ENCODE results near the gene DLG2. TPM values are rescaled to one million over a fixed set of nuclear protein-coding genes. Genes with fewer than 3 reads are reported as not detected.
A peak's percentile ranks its signal among the peaks of the same experiment; 100 is the strongest.

DLG2 gene
- total RNA-seq, 1 experiment from 2014 or later: 17.5 TPM

DNA sequence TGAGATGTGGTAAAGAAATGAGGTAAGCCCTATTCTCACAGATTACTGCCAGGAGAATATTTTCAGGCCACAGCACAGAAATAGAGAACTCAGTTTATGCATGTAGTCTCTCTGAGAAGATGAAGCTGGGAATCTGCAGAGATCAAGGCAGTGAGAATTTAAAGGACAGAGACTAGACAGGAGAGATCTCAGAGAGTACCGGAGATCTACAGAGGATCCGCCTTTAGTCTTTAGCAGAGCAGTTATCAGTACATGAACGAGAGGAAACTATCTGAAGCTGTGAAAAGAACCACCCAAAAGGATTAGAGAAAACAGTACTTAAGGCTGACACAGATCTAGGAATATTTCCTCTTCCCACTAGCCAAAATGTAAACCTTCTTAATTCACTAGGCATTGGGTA is 101.5 kb downstream of the DLG2 start:
- POLR2A ChIA-PET: no interaction called here
- peaks cover 62% of the 10 kb centered on the region for H3K36me3 Mint-ChIP-seq
- H3K27me3 Mint-ChIP-seq (ENCODE audit: low read depth): peaks cover 5% of the 10 kb centered on the region; the same call in 1 of the 2 replicates
- peak overlapping the region; percentile 1; the same call in 1 of the 2 replicates for H3K4me3 Mint-ChIP-seq
- CTCF ChIA-PET: no interaction called here
- DNase-seq (ENCODE audit: low spot score) (no peak), ATAC-seq (peak; percentile 77)
- H3K9me3 Mint-ChIP-seq: peaks cover 55% of the 10 kb centered on the region
- peak overlapping the region; percentile 93 for H3K27ac Mint-ChIP-seq
- TF ChIP-seq SOX15 (CRISPR knock-in tag; IDR thresholded peaks at IDR 0.05) (no peak), OVOL2 (CRISPR knock-in tag; IDR thresholded peaks at IDR 0.05; ENCODE audit: borderline replicate concordance) (no peak), ZNF232 (CRISPR knock-in tag; IDR thresholded peaks at IDR 0.05) (no peak), NR2C2 (CRISPR knock-in tag; IDR thresholded peaks at IDR 0.05) (no peak), JUN (CRISPR knock-in tag; IDR thresholded peaks at IDR 0.05) (no peak), TP53 (CRISPR knock-in tag; IDR thresholded peaks at IDR 0.05) (no peak), TEAD4 (CRISPR knock-in tag; IDR thresholded peaks at IDR 0.05) (no peak), NFATC4 (CRISPR knock-in tag; IDR thresholded peaks at IDR 0.05) (no peak), GRHL2 (CRISPR knock-in tag; IDR thresholded peaks at IDR 0.05; ENCODE audit: insufficient replicate concordance, severe bottlenecking) (no peak)
- TF ChIP-seq, protein P1, sequence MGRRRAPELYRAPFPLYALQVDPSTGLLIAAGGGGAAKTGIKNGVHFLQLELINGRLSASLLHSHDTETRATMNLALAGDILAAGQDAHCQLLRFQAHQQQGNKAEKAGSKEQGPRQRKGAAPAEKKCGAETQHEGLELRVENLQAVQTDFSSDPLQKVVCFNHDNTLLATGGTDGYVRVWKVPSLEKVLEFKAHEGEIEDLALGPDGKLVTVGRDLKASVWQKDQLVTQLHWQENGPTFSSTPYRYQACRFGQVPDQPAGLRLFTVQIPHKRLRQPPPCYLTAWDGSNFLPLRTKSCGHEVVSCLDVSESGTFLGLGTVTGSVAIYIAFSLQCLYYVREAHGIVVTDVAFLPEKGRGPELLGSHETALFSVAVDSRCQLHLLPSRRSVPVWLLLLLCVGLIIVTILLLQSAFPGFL (CRISPR knock-in tag; IDR thresholded peaks at IDR 0.05; ENCODE audit: borderline replicate concordance): no peak
- TF ChIP-seq, protein P2, sequence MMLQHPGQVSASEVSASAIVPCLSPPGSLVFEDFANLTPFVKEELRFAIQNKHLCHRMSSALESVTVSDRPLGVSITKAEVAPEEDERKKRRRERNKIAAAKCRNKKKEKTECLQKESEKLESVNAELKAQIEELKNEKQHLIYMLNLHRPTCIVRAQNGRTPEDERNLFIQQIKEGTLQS (CRISPR knock-in tag; conservative IDR thresholded peaks at IDR 0.05): no peak
- TF ChIP-seq, protein P3, sequence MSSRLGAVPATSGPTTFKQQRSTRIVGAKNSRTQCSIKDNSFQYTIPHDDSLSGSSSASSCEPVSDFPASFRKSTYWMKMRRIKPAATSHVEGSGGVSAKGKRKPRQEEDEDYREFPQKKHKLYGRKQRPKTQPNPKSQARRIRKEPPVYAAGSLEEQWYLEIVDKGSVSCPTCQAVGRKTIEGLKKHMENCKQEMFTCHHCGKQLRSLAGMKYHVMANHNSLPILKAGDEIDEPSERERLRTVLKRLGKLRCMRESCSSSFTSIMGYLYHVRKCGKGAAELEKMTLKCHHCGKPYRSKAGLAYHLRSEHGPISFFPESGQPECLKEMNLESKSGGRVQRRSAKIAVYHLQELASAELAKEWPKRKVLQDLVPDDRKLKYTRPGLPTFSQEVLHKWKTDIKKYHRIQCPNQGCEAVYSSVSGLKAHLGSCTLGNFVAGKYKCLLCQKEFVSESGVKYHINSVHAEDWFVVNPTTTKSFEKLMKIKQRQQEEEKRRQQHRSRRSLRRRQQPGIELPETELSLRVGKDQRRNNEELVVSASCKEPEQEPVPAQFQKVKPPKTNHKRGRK (CRISPR knock-in tag; IDR thresholded peaks at IDR 0.05; ENCODE audit: borderline replicate concordance): no peak
- TF ChIP-seq, protein P4, sequence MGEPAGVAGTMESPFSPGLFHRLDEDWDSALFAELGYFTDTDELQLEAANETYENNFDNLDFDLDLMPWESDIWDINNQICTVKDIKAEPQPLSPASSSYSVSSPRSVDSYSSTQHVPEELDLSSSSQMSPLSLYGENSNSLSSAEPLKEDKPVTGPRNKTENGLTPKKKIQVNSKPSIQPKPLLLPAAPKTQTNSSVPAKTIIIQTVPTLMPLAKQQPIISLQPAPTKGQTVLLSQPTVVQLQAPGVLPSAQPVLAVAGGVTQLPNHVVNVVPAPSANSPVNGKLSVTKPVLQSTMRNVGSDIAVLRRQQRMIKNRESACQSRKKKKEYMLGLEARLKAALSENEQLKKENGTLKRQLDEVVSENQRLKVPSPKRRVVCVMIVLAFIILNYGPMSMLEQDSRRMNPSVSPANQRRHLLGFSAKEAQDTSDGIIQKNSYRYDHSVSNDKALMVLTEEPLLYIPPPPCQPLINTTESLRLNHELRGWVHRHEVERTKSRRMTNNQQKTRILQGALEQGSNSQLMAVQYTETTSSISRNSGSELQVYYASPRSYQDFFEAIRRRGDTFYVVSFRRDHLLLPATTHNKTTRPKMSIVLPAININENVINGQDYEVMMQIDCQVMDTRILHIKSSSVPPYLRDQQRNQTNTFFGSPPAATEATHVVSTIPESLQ (CRISPR knock-in tag; IDR thresholded peaks at IDR 0.05): no peak
- TF ChIP-seq, protein P5, sequence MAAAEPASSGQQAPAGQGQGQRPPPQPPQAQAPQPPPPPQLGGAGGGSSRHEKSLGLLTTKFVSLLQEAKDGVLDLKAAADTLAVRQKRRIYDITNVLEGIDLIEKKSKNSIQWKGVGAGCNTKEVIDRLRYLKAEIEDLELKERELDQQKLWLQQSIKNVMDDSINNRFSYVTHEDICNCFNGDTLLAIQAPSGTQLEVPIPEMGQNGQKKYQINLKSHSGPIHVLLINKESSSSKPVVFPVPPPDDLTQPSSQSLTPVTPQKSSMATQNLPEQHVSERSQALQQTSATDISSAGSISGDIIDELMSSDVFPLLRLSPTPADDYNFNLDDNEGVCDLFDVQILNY (CRISPR knock-in tag; IDR thresholded peaks at IDR 0.05): no peak
- H3K4me1 Mint-ChIP-seq: peaks cover 42% of the 10 kb centered on the region

DNA sequence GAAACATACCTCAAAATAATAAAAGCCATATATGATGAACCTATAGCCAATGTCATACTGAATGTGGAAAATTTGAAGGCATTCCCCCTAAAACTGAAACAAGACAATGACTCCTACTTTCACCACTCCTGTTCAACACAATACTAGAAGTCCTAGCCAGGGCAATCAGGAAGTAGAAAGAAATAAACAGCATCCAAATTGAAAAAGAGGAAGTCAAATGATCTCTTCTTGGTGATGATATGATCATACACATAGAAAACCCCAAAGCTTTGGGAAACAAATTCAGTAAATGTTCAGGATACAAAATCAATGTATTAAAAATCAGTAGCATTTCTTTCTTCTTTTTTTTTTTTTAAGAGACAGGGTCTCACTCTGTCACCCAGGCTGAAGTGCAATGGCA is 109.9 kb downstream of the DLG2 start:
- ChIA-PET CTCF (no interaction called here), POLR2A (no interaction called here)
- TF ChIP-seq NR2C2 (CRISPR knock-in tag; IDR thresholded peaks at IDR 0.05): no peak
- TF ChIP-seq, protein P6, sequence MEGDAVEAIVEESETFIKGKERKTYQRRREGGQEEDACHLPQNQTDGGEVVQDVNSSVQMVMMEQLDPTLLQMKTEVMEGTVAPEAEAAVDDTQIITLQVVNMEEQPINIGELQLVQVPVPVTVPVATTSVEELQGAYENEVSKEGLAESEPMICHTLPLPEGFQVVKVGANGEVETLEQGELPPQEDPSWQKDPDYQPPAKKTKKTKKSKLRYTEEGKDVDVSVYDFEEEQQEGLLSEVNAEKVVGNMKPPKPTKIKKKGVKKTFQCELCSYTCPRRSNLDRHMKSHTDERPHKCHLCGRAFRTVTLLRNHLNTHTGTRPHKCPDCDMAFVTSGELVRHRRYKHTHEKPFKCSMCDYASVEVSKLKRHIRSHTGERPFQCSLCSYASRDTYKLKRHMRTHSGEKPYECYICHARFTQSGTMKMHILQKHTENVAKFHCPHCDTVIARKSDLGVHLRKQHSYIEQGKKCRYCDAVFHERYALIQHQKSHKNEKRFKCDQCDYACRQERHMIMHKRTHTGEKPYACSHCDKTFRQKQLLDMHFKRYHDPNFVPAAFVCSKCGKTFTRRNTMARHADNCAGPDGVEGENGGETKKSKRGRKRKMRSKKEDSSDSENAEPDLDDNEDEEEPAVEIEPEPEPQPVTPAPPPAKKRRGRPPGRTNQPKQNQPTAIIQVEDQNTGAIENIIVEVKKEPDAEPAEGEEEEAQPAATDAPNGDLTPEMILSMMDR (IDR thresholded peaks at IDR 0.05): no peak
- no peak for TF ChIP-seq ZNF416 (CRISPR knock-in tag; IDR thresholded peaks at IDR 0.05)
- TF ChIP-seq, protein P7, sequence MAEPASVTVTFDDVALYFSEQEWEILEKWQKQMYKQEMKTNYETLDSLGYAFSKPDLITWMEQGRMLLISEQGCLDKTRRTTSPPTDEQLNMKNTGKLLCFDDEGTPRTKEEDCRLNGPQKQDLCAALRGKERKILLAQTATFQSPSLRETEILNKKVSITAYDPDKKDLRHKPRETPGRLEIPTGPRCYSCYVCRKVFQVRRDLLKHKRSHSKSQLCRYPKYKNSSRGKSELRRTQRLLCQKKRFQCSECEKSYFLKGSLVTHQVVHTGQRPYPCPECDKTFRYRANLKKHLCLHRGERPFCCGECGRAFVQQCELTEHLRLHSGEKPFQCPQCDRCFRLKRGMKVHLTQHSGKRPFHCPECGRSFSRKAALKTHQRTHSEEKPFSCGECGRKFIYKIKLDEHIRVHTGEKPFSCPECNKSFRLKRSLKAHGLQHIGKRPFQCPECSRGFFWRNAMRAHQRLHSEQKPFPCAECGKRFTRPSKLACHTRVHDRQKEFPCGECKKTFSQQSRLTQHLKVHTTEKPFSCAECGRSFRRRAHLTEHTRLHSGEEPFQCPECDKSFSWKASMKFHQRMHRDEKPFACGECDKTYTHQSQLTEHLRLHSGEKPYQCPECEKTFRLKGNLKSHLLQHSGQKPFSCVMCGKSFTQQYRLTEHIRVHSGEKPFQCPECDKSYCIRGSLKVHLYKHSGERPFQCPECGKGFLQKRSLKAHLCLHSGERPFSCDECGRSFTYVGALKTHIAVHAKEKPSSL (CRISPR knock-in tag; conservative IDR thresholded peaks at IDR 0.05): no peak
- no peak for TF ChIP-seq NFYB (CRISPR knock-in tag; conservative IDR thresholded peaks at IDR 0.05; ENCODE audit: low read depth)
- TF ChIP-seq ZNF423 (CRISPR knock-in tag; IDR thresholded peaks at IDR 0.05): no peak
- no peak for TF ChIP-seq ATF1 (CRISPR knock-in tag; IDR thresholded peaks at IDR 0.05)
- TF ChIP-seq, protein P8, sequence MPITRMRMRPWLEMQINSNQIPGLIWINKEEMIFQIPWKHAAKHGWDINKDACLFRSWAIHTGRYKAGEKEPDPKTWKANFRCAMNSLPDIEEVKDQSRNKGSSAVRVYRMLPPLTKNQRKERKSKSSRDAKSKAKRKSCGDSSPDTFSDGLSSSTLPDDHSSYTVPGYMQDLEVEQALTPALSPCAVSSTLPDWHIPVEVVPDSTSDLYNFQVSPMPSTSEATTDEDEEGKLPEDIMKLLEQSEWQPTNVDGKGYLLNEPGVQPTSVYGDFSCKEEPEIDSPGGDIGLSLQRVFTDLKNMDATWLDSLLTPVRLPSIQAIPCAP (CRISPR knock-in tag; IDR thresholded peaks at IDR 0.05): no peak
- no peak for DNase-seq (ENCODE audit: low spot score)
- Mint-ChIP-seq H3K27ac (no peak overlapping the region), H3K9me3 (peaks cover 57% of the 10 kb centered on the region), H3K36me3 (peaks cover 41% of the 10 kb centered on the region), H3K4me1 (peaks cover 6% of the 10 kb centered on the region), H3K4me3 (no peak overlapping the region), H3K27me3 (ENCODE audit: low read depth) (peaks cover 5% of the 10 kb centered on the region; the same call in 1 of the 2 replicates)
- ATAC-seq: no peak

Data from WTC11 (cell line).